Measurements from ENCODE around the gene PSMB1. TPM values are rescaled to one million over a fixed set of nuclear protein-coding genes. Genes with fewer than 3 reads are reported as not detected.

Gene PSMB1
- total RNA-seq, 1 experiment from 2014 or later: 215 TPM

- DNase-seq (ENCODE audit: low spot score) (peak; percentile 15), ATAC-seq (peak; percentile 29)
- TF ChIP-seq USF1 (CRISPR knock-in tag; IDR thresholded peaks at IDR 0.05): no peak
- TF ChIP-seq ARID4B (CRISPR knock-in tag; IDR thresholded peaks at IDR 0.05; ENCODE audit: borderline replicate concordance): 0 out of 2 replicates have a peak, but pooled peaks have one; percentile 25
- peak overlapping the region; percentile 99 for H3K27ac Mint-ChIP-seq
- peaks cover 37% of the 10 kb centered on the region for H3K4me1 Mint-ChIP-seq
- POLR2A ChIA-PET: no interaction called here
- CTCF ChIA-PET: no interaction called here
- peak overlapping the region; percentile 99 for H3K4me3 Mint-ChIP-seq
- no peaks in the 10 kb centered on the region for H3K27me3 Mint-ChIP-seq (ENCODE audit: low read depth)
- H3K36me3 Mint-ChIP-seq: peaks cover 50% of the 10 kb centered on the region
- H3K9me3 Mint-ChIP-seq: peaks cover 13% of the 10 kb centered on the region
Observed at GRCh38 chr6:170584954-170585498, 31.9 kb upstream of the PSMB1 start.

GRCh38 chr6:170584181-170584953 is 31.3 kb upstream of the PSMB1 start, which contains the start of gene PDCD2:
TSS of gene PDCD2 (minus strand) at chr6:170584637. CDS start at chr6:170584581, 56 bp downstream.
- Mint-ChIP-seq H3K4me1 (peaks cover 37% of the 10 kb centered on the region), H3K9me3 (peaks cover 6% of the 10 kb centered on the region), H3K27me3 (ENCODE audit: low read depth) (no peaks in the 10 kb centered on the region), H3K36me3 (peaks cover 48% of the 10 kb centered on the region), H3K4me3 (peak within 1 kb of the TSS; percentile 99), H3K27ac (peak within 1 kb of the TSS; percentile 99)
- DNase-seq (ENCODE audit: low spot score): peak; percentile 91
- ChIA-PET CTCF (interaction anchor here (0.5 to 1.7 kb wide), 2 partner anchors 10 to 293 kb away, joined by 3 to 15 read pairs; partner anchors contain the start of gene DLL1), POLR2A (interaction anchor here (0.6 to 1.3 kb wide), 2 partner anchors 9 to 30 kb away, joined by 3 to 4 read pairs; partner anchors contain the start of gene TBP)
- ATAC-seq: peak; percentile 93
- TF ChIP-seq TEAD1 (CRISPR knock-in tag; IDR thresholded peaks at IDR 0.05): no peak; the same call in 1 of the 2 replicates
- TF ChIP-seq CREM (CRISPR knock-in tag; IDR thresholded peaks at IDR 0.05): peak; percentile 64
- TF ChIP-seq SMAD3 (CRISPR knock-in tag; IDR thresholded peaks at IDR 0.05; ENCODE audit: borderline replicate concordance): no peak
- TF ChIP-seq ELF4 (CRISPR knock-in tag; IDR thresholded peaks at IDR 0.05; ENCODE audit: low read depth): no peak; the same call in 1 of the 2 replicates
- peak; percentile 39; the same call in 1 of the 2 replicates for TF ChIP-seq TP53 (CRISPR knock-in tag; IDR thresholded peaks at IDR 0.05)
- 0 out of 2 replicates have a peak, but pooled peaks have one; percentile 19 for TF ChIP-seq ZNF512 (CRISPR knock-in tag; IDR thresholded peaks at IDR 0.05; ENCODE audit: borderline replicate concordance)
- TF ChIP-seq MYBL2 (CRISPR knock-in tag; IDR thresholded peaks at IDR 0.05): no peak
- no peak for TF ChIP-seq GTF2I (CRISPR knock-in tag; conservative IDR thresholded peaks at IDR 0.05)
- peak; percentile 82; the same call in 1 of the 2 replicates for TF ChIP-seq FOXP1 (CRISPR knock-in tag; IDR thresholded peaks at IDR 0.05; ENCODE audit: borderline replicate concordance)
- TF ChIP-seq SP1 (CRISPR knock-in tag; conservative IDR thresholded peaks at IDR 0.05): peak; percentile 85
- peak; percentile 53; the same call in 1 of the 2 replicates for TF ChIP-seq ETV6 (CRISPR knock-in tag; IDR thresholded peaks at IDR 0.05)
- TF ChIP-seq FOXK1 (CRISPR knock-in tag; IDR thresholded peaks at IDR 0.05): peak; percentile 69; the same call in 1 of the 2 replicates
- peak; percentile 80; the same call in 1 of the 2 replicates for TF ChIP-seq NR3C1 (CRISPR knock-in tag; conservative IDR thresholded peaks at IDR 0.05; ENCODE audit: low read depth)
- TF ChIP-seq NFYB (CRISPR knock-in tag; conservative IDR thresholded peaks at IDR 0.05; ENCODE audit: low read depth): peak; percentile 65
- TF ChIP-seq E2F4 (CRISPR knock-in tag; IDR thresholded peaks at IDR 0.05; ENCODE audit: borderline replicate concordance, low read depth): peak; percentile 58; the same call in 1 of the 2 replicates
- 0 out of 2 replicates have a peak, but pooled peaks have one; percentile 47 for TF ChIP-seq MAX (CRISPR knock-in tag; IDR thresholded peaks at IDR 0.05)
- 0 out of 2 replicates have a peak, but pooled peaks have one; percentile 32 for TF ChIP-seq ESRRA (CRISPR knock-in tag; IDR thresholded peaks at IDR 0.05; ENCODE audit: borderline replicate concordance)
- TF ChIP-seq RELA (CRISPR knock-in tag; IDR thresholded peaks at IDR 0.05; ENCODE audit: borderline replicate concordance): 0 out of 2 replicates have a peak, but pooled peaks have one; percentile 26
- TF ChIP-seq ZNF232 (CRISPR knock-in tag; IDR thresholded peaks at IDR 0.05): 0 out of 2 replicates have a peak, but pooled peaks have one; percentile 6
- TF ChIP-seq PREB (CRISPR knock-in tag; IDR thresholded peaks at IDR 0.05; ENCODE audit: borderline replicate concordance): no peak
- no peak for TF ChIP-seq CBFB (CRISPR knock-in tag; IDR thresholded peaks at IDR 0.05; ENCODE audit: low read depth)
